ENCODE data around the gene ST8SIA4. TPM values are rescaled to one million over a fixed set of nuclear protein-coding genes. Genes with fewer than 3 reads are reported as not detected.

Gene ST8SIA4
- total RNA-seq, 1 experiment from 2014 or later, result not detected

- Histone ChIP-seq H4K5ac (ENCODE audit: insufficient read length, low read depth, low read length) (no peak overlapping the region), H3K79me1 (ENCODE audit: insufficient read depth, low read depth, low read length, poor library complexity, severe bottlenecking) (no peaks in the 10 kb centered on the region), H2AFZ (ENCODE audit: low read length) (no peak overlapping the region), H3K9ac (ENCODE audit: extremely low read depth, insufficient read length, low read length) (no peak overlapping the region), H3K27me3 (ENCODE audit: insufficient read depth, low read length) (peaks cover 2% of the 10 kb centered on the region; the same call in 1 of the 2 replicates), H4K20me1 (ENCODE audit: control insufficient read depth, insufficient read depth, insufficient read length) (no peaks in the 10 kb centered on the region), H2BK5ac (ENCODE audit: insufficient read length, low read length) (no peak overlapping the region), H3K4me1 (ENCODE audit: insufficient read depth, low read length) (no peaks in the 10 kb centered on the region), H2BK15ac (ENCODE audit: low read depth, low read length) (no peak overlapping the region), H3K23ac (ENCODE audit: insufficient read length, low read depth, low read length) (no peak overlapping the region), H3K14ac (ENCODE audit: insufficient read depth, low read length) (no peak overlapping the region), H3K18ac (ENCODE audit: insufficient read length, low read depth, low read length) (no peak overlapping the region), H4K91ac (ENCODE audit: insufficient read length, low read depth, low read length) (no peak overlapping the region), H4K8ac (replicated peaks; ENCODE audit: insufficient read length, low read depth, low read length) (no peak overlapping the region), H3K23me2 (ENCODE audit: insufficient read length, low read depth, low read length, poor library complexity, severe bottlenecking) (peaks cover 7% of the 10 kb centered on the region), H2AK5ac (ENCODE audit: insufficient read length, low read length) (no peak overlapping the region), H2BK120ac (ENCODE audit: low read depth, low read length, poor library complexity, severe bottlenecking) (no peak overlapping the region), H3K9me3 (ENCODE audit: control insufficient read depth, low read depth, low read length) (no peaks in the 10 kb centered on the region), H3K27ac (ENCODE audit: insufficient read length, low read depth, low read length) (no peak overlapping the region), H3K79me2 (ENCODE audit: insufficient read depth, low read length) (no peaks in the 10 kb centered on the region), H3K56ac (ENCODE audit: insufficient read length, low read depth, low read length) (no peak overlapping the region), H2BK20ac (ENCODE audit: low read depth, low read length, poor library complexity, severe bottlenecking) (no peak overlapping the region), H3K4me2 (ENCODE audit: insufficient read depth, insufficient read length, low read length) (no peak overlapping the region), H2BK12ac (ENCODE audit: insufficient read length, low read depth, low read length) (no peak overlapping the region), H3T11ph (ENCODE audit: low read length) (no peak overlapping the region), H3K4ac (ENCODE audit: low read depth, low read length) (no peak overlapping the region)
- DNase-seq, result no peak
- H3K36me3 Mint-ChIP-seq (ENCODE audit: insufficient read depth in 1 of 3, low read depth in 3 of 3), result no peaks in the 10 kb centered on the region; a peak in 1 of 7 replicates
- H3K9me3 Mint-ChIP-seq, result no peaks in the 10 kb centered on the region; a peak in 1 of 5 replicates
- H3K4me3 Mint-ChIP-seq, result no peak overlapping the region
- TF ChIP-seq CTCF (conservative IDR thresholded peaks at IDR 0.05), result no peak
- peaks cover 34% of the 10 kb centered on the region for H3K27me3 Mint-ChIP-seq (ENCODE audit: low read depth)
- H3K4me1 Mint-ChIP-seq, result peaks cover 4 to 5% of the 10 kb centered on the region in 2 experiments
- H3K27ac Mint-ChIP-seq, result no peak overlapping the region
- no CpG with 5 or more reads among the region's 2 CpGs for WGBS (ENCODE audit: extremely low coverage, insufficient read length, low lambda C conversion rate)
These were observed 7.0 kb downstream of the ST8SIA4 start for GRCh38 chr5:100896054-100896453.
